ENCODE data around the gene GLIS1.

GRCh38 chr1:53653631-53654030 is 85.3 kb downstream of the GLIS1 start:
- TF ChIP-seq EP300 (IDR thresholded peaks at IDR 0.05) (no peak), POLR2A (IDR thresholded peaks at IDR 0.05) (no peak), POLR2AphosphoS5 (IDR thresholded peaks at IDR 0.05) (no peak)
- TF ChIP-seq, protein P1, sequence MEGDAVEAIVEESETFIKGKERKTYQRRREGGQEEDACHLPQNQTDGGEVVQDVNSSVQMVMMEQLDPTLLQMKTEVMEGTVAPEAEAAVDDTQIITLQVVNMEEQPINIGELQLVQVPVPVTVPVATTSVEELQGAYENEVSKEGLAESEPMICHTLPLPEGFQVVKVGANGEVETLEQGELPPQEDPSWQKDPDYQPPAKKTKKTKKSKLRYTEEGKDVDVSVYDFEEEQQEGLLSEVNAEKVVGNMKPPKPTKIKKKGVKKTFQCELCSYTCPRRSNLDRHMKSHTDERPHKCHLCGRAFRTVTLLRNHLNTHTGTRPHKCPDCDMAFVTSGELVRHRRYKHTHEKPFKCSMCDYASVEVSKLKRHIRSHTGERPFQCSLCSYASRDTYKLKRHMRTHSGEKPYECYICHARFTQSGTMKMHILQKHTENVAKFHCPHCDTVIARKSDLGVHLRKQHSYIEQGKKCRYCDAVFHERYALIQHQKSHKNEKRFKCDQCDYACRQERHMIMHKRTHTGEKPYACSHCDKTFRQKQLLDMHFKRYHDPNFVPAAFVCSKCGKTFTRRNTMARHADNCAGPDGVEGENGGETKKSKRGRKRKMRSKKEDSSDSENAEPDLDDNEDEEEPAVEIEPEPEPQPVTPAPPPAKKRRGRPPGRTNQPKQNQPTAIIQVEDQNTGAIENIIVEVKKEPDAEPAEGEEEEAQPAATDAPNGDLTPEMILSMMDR (IDR thresholded peaks at IDR 0.05) = no peak
